ENCODE measurements around the gene INO80C.
"Not testable (repeated sequence)": the region's sequence is repeated elsewhere in the genome, so short reads cannot be mapped to it uniquely, and the experiment has no call there.

The INO80C gene

GRCh38 chr18:35487525-35487924 lies 10.2 kb downstream of the INO80C start:
- not testable (repeated sequence) for DNase-seq (ENCODE audit: low read depth)

- no peak for DNase-seq (ENCODE audit: low read depth)
These were observed 11.9 kb downstream of the INO80C start for GRCh38 chr18:35485852-35486251.

GRCh38 chr18:35484034-35484433 lies 13.7 kb downstream of the INO80C start:
- no peak for DNase-seq (ENCODE audit: low read depth)

- peak; percentile 78 for DNase-seq (ENCODE audit: low read depth)
These were observed 15.8 kb downstream of the INO80C start for GRCh38 chr18:35481960-35482366.

- no peak for DNase-seq (ENCODE audit: low read depth)
These were observed 17.7 kb downstream of the INO80C start for GRCh38 chr18:35479911-35480586.

- DNase-seq (ENCODE audit: low read depth): peak; percentile 72
These were observed 19.0 kb downstream of the INO80C start for GRCh38 chr18:35478520-35479435.

GRCh38 chr18:35477974-35478373 lies 19.8 kb downstream of the INO80C start:
- no peak for DNase-seq (ENCODE audit: low read depth)

- no peak for DNase-seq (ENCODE audit: low read depth)
These were observed 20.3 kb downstream of the INO80C start for GRCh38 chr18:35477497-35477896.

GRCh38 chr18:35474884-35475283 lies 22.9 kb downstream of the INO80C start:
- DNase-seq (ENCODE audit: low read depth): peak; percentile 56

GRCh38 chr18:35473562-35473961 lies 24.2 kb downstream of the INO80C start:
- DNase-seq (ENCODE audit: low read depth): no peak

- no peak for DNase-seq (ENCODE audit: low read depth)
These were observed 27.3 kb downstream of the INO80C start for GRCh38 chr18:35470435-35470834.

GRCh38 chr18:35469725-35470124 lies 28.0 kb downstream of the INO80C start:
- DNase-seq (ENCODE audit: low read depth): no peak

GRCh38 chr18:35468711-35469110 lies 29.0 kb downstream of the INO80C start:
- no peak for DNase-seq (ENCODE audit: low read depth)

- no peak for DNase-seq (ENCODE audit: low read depth)
These were observed 30.1 kb downstream of the INO80C start for GRCh38 chr18:35467624-35468016.

GRCh38 chr18:35466815-35467623 lies 30.7 kb downstream of the INO80C start:
- DNase-seq (ENCODE audit: low read depth): no peak

- no peak for DNase-seq (ENCODE audit: low read depth)
These were observed 31.4 kb downstream of the INO80C start for GRCh38 chr18:35466334-35466733.

- DNase-seq (ENCODE audit: low read depth): no peak
These were observed 32.4 kb downstream of the INO80C start for GRCh38 chr18:35465329-35465728.

- peak; percentile 41 for DNase-seq (ENCODE audit: low read depth)
These were observed 32.9 kb downstream of the INO80C start for GRCh38 chr18:35464831-35465279.

GRCh38 chr18:35463827-35464226 lies 33.9 kb downstream of the INO80C start:
- DNase-seq (ENCODE audit: low read depth): no peak

- DNase-seq (ENCODE audit: low read depth): peak; percentile 73
These were observed 34.7 kb downstream of the INO80C start for GRCh38 chr18:35463050-35463449.

- DNase-seq (ENCODE audit: low read depth): no peak
These were observed 37.0 kb downstream of the INO80C start for GRCh38 chr18:35460736-35461161.

GRCh38 chr18:35459997-35460396 lies 37.8 kb downstream of the INO80C start:
- no peak for DNase-seq (ENCODE audit: low read depth)

All from amniotic epithelial cell (primary cell).